ENCODE measurements around the gene INPP5E. TPM values are rescaled to one million over a fixed set of nuclear protein-coding genes. Genes with fewer than 3 reads are reported as not detected.

The INPP5E gene
- total RNA-seq, 2 experiments from 2014 or later: 17.2 to 19.4 TPM

DNA sequence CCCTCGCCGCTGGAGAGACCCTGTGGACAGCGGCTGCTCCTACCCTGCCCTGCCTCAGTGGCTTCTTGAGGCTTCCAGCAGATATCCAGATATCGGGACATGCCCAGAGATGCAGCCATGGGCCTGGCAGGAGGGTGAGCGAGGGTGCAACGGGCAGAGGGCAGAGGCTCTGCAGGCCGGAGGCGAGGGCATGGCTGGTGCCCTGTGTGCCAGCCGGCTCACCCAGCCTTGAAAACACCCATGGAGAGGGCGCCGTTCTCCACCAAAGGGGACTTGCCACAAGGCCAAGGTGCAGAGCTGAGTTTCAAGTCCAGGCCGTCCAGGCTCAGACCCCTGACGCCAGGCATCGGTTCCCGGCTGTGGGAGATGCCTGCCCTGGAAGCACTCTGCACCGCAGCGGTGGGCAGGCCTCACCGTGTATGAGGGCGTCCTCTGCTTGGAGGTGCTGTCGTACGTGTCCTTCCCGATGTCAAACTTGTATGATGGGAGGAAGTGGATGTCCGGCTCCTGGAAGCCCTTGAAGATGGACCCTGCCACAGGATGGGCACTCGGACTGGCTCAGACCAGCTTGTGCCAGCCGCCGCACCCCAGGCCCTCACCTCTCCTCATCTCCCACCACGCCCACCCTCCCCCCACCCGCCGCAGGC lies 8.9 kb downstream of the INPP5E start:
- H3K4me3 Mint-ChIP-seq: no peak overlapping the region
- intact Hi-C loops (cut with DNase I, micrococcal nuclease): no loop called here

DNA sequence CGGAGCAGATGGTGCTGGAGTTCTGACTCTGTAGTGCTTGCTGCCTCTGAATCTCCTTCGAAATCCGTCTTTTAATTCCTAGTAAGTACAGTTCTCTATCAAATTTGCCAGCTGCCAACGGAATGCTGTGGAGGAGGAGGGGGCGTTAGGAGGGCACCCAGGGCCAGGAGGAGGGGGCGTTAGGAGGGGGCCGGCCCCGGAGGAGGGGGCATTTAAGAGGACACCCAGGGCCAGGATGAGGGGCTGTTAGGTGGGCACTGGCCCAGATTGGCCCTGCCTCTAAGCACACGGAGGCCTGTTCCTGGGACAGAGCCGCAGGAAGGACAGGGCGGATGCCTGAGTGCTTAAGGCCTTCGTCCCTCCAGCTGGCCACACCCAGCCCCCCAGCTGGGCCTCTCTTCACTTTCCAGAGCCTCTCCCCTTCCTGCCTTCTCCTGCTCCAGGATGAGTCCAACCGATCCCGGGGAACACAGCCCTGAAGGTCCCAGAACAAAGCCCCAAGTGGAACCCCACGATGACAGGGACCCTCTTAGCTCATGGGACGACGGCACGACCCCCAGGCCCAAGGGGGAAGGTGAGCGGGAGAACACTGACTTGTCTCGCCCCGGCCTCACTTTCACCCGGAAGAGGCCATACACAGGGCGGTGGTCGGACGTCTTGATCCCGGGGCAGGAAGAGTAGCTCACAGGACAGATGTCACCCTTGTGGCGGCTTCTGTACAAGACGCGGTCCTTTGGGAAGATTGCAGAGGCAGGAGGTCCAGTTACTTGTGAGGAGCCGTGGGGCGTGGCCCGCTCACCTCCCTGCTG lies 9.8 kb downstream of the INPP5E start:
- Mint-ChIP-seq H3K27ac (no peak overlapping the region), H3K9me3 (no peaks in the 10 kb centered on the region), H3K36me3 (ENCODE audit: low read depth) (peaks cover 14% of the 10 kb centered on the region), H3K27me3 (no peaks in the 10 kb centered on the region), H3K4me3 (no peak overlapping the region), H3K4me1 (ENCODE audit: low read depth) (no peaks in the 10 kb centered on the region)
- no peak overlapping the region for H3K27ac ChIP-seq (ENCODE audit: low read depth in 1 of 2, low read length in 2 of 2)
- H3K4me3 ChIP-seq (ENCODE audit: low read length): no peak overlapping the region
- intact Hi-C loops (cut with DNase I, micrococcal nuclease): no loop called here
- ATAC-seq (ENCODE audit: poor library complexity) (no peak), DNase-seq (peak in 1 of 14 experiments; percentile 17)
- no peaks in the 10 kb centered on the region for H3K4me1 ChIP-seq (ENCODE audit: insufficient read depth, low read length)
- H3K27me3 ChIP-seq (ENCODE audit: control insufficient read depth in 1 of 2, insufficient read depth in 2 of 2, low read length in 2 of 2): no peaks in the 10 kb centered on the region
- TF ChIP-seq, protein P1, sequence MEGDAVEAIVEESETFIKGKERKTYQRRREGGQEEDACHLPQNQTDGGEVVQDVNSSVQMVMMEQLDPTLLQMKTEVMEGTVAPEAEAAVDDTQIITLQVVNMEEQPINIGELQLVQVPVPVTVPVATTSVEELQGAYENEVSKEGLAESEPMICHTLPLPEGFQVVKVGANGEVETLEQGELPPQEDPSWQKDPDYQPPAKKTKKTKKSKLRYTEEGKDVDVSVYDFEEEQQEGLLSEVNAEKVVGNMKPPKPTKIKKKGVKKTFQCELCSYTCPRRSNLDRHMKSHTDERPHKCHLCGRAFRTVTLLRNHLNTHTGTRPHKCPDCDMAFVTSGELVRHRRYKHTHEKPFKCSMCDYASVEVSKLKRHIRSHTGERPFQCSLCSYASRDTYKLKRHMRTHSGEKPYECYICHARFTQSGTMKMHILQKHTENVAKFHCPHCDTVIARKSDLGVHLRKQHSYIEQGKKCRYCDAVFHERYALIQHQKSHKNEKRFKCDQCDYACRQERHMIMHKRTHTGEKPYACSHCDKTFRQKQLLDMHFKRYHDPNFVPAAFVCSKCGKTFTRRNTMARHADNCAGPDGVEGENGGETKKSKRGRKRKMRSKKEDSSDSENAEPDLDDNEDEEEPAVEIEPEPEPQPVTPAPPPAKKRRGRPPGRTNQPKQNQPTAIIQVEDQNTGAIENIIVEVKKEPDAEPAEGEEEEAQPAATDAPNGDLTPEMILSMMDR (IDR thresholded peaks at IDR 0.05): no peak
- ChIA-PET CTCF (no interaction called here), POLR2A (no interaction called here)
- no peaks in the 10 kb centered on the region for H3K9me3 ChIP-seq (ENCODE audit: control insufficient read depth in 1 of 2, insufficient read depth in 1 of 2, low read length in 2 of 2)
- H3K36me3 ChIP-seq (ENCODE audit: insufficient read depth, low read length): peaks cover 19% of the 10 kb centered on the region

More for the DNA sequence above, 8.9 kb downstream of the INPP5E start:
- H3K36me3 ChIP-seq (ENCODE audit: insufficient read depth, low read length): peaks cover 23% of the 10 kb centered on the region
- ATAC-seq (ENCODE audit: poor library complexity): no peak
- Mint-ChIP-seq H3K27ac (no peak overlapping the region), H3K9me3 (no peaks in the 10 kb centered on the region), H3K36me3 (ENCODE audit: low read depth) (peaks cover 17% of the 10 kb centered on the region), H3K27me3 (no peaks in the 10 kb centered on the region), H3K4me1 (ENCODE audit: low read depth) (no peaks in the 10 kb centered on the region)
- TF ChIP-seq, protein P1 (IDR thresholded peaks at IDR 0.05): no peak
- H3K4me1 ChIP-seq (ENCODE audit: insufficient read depth, low read length): no peaks in the 10 kb centered on the region
- H3K4me3 ChIP-seq (ENCODE audit: low read length): no peak overlapping the region
- no peak for DNase-seq
- H3K27me3 ChIP-seq (ENCODE audit: control insufficient read depth in 1 of 2, insufficient read depth in 2 of 2, low read length in 2 of 2): no peaks in the 10 kb centered on the region
- ChIA-PET POLR2A (no interaction called here), CTCF (no interaction called here)
- H3K27ac ChIP-seq (ENCODE audit: low read depth in 1 of 2, low read length in 2 of 2): no peak overlapping the region
- no peaks in the 10 kb centered on the region for H3K9me3 ChIP-seq (ENCODE audit: control insufficient read depth in 1 of 2, insufficient read depth in 1 of 2, low read length in 2 of 2)

DNA sequence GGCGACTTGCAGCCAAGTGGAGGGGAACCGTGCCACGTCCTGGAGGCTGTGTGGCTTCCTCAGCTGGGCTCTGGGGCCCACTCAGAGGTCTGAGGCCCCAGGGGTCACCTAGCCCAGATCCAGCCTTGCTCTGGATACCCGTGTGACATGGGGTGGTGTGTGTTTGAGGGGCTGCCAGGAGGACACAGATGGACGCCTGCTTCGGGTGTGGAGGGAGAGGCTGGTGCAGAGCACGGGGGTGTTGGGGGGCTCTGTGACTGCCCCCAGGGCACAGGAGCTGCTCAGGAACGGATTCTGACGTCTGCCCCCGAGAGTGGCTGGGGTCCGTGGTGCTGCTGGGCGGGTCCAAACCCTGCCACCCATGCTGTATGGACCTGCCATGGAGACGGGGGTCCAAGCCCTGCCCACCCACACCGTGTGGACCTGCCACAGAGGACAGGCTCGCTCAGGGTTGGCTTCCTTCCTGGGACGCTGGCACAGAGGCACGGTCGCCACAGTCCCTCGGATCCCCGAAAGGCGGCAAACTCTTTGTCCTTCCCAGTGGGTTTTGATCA lies 10.5 kb downstream of the INPP5E start:
- ATAC-seq (ENCODE audit: poor library complexity) (no peak), DNase-seq (peak in 1 of 14 experiments; percentile 18)
- Mint-ChIP-seq H3K36me3 (ENCODE audit: low read depth) (peaks cover 21% of the 10 kb centered on the region), H3K9me3 (no peaks in the 10 kb centered on the region), H3K27ac (no peak overlapping the region), H3K4me3 (no peak overlapping the region), H3K27me3 (no peaks in the 10 kb centered on the region), H3K4me1 (ENCODE audit: low read depth) (no peaks in the 10 kb centered on the region)
- CTCF ChIA-PET: no interaction called here
- Histone ChIP-seq H3K9me3 (ENCODE audit: control insufficient read depth in 1 of 2, insufficient read depth in 1 of 2, low read length in 2 of 2) (no peaks in the 10 kb centered on the region), H3K27ac (ENCODE audit: low read depth in 1 of 2, low read length in 2 of 2) (no peak overlapping the region), H3K4me1 (ENCODE audit: insufficient read depth, low read length) (no peaks in the 10 kb centered on the region), H3K36me3 (ENCODE audit: insufficient read depth, low read length) (peaks cover 24% of the 10 kb centered on the region), H3K27me3 (ENCODE audit: control insufficient read depth in 1 of 2, insufficient read depth in 2 of 2, low read length in 2 of 2) (no peaks in the 10 kb centered on the region), H3K4me3 (ENCODE audit: low read length) (no peak overlapping the region)
- TF ChIP-seq, protein P1 (IDR thresholded peaks at IDR 0.05): no peak
- POLR2A ChIA-PET: no interaction called here
- intact Hi-C loops (cut with DNase I, micrococcal nuclease): no loop called here
